H54 (cell line): Measurements from ENCODE around the gene HAGH.

Source experiments
- DNase-seq: peaks from one replicate; pipeline ENCODE4 v3.0.0; 2011; ENCODE audit warnings: low spot score, mixed read lengths; ENCODE audit not compliant: insufficient read length
- FAIRE-seq: peaks from 3 replicates; lab custom pipeline; 2011; peaks lifted over from hg19 to GRCh38; lab: Jason Lieb, UNC
- POLR2A ChIP-seq: IDR thresholded peaks from 2 replicates; pipeline ENCODE4 v1.6.1; 2011; ENCODE audit warnings: low read depth, mild to moderate bottlenecking, low read length

HAGH gene

DNA sequence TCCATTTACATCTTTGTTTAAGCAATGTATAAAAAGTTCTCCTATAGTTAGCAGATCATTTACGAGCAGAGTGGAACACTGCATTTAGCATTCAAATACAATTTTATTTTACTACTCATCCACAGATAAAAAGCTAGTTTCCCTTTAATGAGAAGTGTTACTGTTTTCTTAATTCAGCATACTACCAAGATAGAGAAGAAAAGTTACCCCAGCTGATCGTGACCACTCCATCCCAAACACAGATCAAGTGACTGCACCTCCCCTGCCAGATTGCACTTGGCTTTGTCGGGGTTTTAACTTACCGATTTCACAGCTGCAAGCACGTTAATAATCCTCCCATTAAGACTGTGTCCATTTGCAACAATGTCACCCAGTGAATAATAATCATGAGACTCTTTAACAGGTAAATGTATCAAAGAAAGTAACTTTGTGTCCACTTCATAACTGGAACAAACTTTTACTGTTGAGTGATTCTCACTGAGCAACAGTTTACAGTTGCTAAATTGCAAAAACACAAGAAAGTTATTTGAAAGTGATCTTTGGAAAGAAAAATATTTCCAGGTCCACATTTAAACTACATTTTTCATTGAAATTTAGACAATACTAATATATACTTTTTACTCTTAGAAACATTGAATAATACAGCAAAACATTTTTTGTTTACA is 30.9 kb upstream of the HAGH start:
- FAIRE-seq (no peak), DNase-seq (no peak)
- TF ChIP-seq POLR2A: no peak

DNA sequence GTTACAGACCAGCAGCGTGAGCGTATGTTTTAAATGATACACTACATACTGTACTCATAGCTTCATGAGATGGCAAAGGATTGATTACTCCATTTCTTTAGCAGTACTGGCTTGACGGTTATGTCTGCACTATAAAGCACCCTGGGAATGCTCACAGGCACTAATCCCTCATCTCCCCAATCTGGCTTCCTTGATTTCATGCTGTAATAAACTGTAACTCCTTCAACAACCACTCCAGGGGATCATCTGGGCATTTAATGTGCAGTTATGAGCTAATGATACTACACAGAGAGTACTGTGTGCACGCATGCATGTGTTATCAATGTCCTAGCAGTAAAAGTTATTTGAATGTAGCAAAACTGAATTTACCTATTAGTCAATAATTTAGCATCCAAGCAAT is 25.2 kb upstream of the HAGH start:
- FAIRE-seq (no peak), DNase-seq (no peak)
- TF ChIP-seq POLR2A: no peak

DNA sequence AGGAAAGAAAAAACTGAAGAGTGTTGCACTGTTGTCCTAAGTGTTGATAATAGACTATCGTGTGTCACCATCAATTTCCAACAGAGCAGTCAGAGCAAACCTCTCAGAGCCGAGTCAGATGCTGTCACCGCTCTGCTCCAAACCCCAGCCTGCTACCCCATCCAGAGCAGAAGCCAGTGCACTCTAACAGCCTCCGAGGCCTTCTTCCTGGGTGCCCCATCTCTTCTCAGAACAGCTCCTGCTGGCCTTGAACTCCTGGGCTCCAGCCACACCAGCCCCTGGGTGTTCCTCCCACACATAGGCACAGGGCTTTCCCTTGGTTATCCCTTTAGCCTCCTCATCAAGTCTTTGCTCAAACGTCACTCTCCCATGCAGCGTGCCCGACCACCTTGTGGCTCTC is 24.4 kb upstream of the HAGH start:
- FAIRE-seq (no peak), DNase-seq (no peak)
- TF ChIP-seq POLR2A: no peak

DNA sequence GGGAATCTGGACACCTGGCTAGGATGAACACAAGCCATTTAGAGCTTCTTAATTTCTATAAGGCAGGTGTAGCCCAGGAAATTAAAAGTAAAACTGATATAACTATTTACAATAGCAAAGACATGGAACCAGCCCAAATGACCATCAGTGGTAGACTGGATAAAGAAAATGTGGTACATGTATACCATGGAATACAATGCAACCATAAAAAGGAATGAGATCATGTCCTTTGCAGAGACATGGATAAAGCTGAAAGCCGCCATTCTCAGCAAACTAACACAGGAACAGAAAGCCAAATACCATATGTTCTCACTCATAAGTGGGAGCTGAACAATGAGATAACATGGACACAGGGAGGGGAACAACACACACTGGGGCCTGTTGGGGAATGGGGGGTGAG is 19.8 kb upstream of the HAGH start:
- DNase-seq: no peak
- no peak for TF ChIP-seq POLR2A
- FAIRE-seq: no peak

DNA sequence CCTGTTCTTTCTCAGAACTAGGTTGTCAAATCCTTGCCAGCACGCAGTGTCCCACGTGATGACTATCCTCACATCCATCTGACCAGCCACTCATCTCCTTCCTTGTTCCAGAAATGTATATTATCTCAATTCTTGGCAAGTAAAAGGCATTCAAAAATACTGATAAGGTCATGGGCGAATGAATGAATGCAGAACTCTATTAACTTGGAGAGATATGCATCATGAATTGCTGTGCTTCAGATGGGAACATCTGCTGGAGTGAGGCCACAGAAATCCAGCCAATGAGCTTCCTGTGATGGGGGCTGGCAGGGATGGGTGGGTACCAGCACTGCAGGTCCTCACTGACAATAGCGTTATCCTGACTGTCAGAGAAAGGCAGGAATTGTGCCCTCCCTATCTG is 19.4 kb upstream of the HAGH start:
- no peak for DNase-seq
- no peak for FAIRE-seq
- TF ChIP-seq POLR2A: no peak

DNA sequence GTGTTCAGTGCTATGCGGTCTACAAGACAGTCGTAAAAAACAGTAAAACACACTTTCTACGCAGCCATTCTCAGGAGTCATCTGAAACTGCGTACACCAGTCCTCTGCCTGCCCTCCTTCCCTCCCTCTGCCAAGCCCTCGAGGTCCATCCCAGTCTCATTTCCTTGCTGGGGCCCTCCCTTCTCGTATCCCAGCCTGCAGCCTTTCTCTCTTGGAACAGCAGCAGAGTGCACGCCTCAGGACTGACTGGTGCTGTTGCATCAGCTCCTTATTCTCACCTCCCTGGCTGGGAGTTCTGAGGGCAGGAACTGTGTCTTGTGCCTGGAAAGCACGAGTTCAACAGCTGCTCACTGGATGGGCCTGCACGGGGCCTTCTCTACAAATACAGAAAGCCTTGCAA is 12.9 kb upstream of the HAGH start:
- no peak for TF ChIP-seq POLR2A
- FAIRE-seq (no peak), DNase-seq (no peak)

DNA sequence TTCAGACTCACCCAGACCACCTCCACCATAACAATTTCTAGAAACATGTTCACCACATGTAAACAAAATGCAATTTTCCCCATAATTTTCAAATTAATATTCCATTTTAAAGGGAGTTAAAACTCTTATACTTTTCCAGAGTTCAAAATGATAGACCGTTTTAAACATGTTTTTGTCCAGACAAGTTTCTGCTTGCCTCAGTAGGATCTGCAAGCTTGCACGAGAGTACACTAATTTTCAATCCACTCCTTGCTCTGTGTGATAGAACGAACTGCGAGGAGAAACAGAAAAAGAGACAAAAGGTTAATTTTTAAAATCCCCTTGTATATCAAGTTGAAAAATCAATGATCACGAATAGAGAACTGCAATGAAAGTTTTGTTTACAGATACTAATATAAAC is 7.5 kb upstream of the HAGH start:
- TF ChIP-seq POLR2A: no peak
- DNase-seq (no peak), FAIRE-seq (no peak)

DNA sequence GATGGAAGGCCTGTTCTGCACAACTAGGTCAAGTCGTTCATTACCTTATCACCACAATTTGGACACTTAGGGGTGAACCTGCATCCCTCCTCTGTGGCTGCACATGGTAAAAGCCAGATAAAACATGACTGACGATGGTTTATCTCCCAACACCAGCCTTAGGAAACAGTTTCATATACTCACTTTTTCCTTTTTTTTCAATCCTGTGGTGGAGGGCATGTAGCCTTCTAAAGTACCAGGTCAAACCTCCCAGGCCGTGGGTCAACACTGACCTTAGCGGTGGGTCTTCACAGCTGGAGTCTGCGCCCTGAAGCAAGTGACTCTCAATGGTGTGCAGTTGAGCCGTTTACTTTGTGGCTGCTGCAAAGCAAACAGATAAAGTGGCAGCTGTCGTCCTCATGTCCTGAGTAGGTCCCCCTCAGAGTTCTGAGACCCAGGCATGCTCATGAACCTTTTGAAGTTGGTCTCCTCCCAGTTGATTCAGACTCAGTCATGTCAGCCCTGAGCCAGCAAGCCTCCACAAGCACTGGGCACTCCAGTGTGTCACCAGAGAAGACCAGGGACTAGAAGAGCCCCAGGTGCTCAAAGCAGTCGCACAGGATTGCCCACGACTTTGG is 6.3 kb upstream of the HAGH start:
- FAIRE-seq: no peak
- DNase-seq: no peak
- TF ChIP-seq POLR2A: no peak

DNA sequence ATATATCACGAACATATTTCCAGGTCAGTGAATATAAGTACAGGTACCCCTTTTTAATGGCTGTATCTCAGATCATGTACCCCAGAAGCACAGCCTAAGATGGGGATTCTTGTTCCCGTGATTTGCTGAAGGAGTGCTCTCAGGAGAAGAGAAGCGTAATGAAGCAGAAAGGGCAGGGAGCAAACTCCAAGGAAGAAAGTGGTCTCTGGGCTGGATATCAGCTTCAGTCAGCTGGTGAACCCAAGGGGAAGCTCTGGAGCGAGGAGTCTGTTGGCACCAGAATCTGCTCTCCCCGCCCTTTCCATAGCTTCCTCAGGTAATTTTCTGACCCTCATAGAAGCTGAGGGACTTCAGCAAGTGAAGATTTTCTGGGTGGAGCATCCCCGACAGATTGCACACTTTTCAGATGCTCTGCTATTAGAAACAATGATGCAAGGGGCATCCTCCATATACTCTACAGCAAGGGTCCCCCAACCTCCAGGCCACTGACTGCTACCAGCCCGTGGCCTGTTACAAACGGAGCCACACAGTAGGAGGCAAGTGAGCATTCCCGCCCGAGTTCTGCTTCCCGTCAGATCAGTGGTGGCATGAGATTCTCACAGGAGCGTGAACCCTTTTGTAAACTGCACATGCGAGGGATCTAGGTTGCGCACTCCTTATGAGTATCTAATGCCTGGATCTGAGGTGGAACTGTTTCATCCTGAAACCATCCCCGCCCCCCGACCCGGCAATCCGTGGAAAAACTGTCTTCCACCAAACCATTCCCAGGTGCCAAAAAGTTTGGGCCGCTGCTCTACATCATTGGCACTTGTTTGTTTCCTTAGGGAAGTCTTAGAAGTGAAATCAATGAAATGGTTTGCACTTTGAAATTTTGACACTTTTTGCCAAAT is 4.8 kb upstream of the HAGH start:
- DNase-seq (no peak), FAIRE-seq (no peak)
- no peak for TF ChIP-seq POLR2A

DNA sequence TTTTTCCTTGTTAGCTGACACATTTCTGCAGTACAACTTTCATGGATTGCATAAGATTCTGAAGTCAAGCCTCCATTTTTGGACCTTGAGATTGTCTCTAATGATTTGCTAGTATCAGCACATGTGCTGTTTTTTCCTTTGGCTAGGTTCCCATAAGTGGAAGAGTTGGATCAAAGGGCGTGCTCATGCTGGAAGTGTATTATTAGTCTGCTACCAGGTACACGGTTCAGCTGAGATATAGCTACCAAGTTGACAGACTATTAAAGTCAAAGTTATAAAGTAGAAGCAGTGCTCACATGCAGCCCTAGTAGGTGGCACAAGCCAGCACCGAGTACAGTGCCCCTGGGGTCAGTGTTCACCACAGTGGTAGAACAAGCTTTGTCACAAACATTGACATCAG is 3.6 kb upstream of the HAGH start:
- TF ChIP-seq POLR2A: no peak
- DNase-seq (no peak), FAIRE-seq (no peak)

DNA sequence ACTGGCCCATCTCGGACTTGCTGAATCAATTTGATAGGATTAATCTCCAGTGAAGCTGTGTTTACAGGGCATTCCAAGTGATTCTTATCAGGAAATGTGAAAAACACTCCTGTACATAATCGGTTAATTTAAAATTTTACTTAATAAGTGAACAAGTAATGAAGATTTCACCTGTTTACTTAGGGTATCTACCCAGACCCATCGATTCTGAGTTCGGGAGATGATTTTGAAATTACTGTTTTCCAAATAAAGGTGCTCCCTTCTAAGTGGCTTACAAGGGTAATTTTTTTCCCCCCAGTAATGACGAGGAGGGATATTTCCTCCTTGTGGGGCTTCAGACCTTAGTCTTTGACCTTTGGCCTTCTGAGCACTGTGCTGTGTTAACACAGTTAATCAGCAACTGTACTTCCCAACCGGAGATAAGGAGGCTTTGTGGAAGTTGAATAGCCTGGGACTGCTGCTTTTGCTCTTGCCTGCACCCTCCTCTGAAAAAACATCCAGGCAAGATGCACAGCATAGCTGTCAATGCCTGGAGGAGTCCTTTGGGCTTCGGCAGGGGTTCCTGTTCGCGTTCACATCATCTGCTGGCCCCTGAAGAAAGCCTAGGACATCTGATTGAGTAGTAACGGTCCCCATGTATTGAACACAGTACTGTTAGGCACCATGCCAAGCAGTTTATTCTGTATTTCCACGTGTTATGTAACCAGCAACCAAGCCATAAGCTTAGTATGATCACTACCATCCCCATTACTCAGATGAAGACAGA is 2.2 kb upstream of the HAGH start:
- TF ChIP-seq POLR2A: no peak
- FAIRE-seq: no peak
- no peak for DNase-seq

DNA sequence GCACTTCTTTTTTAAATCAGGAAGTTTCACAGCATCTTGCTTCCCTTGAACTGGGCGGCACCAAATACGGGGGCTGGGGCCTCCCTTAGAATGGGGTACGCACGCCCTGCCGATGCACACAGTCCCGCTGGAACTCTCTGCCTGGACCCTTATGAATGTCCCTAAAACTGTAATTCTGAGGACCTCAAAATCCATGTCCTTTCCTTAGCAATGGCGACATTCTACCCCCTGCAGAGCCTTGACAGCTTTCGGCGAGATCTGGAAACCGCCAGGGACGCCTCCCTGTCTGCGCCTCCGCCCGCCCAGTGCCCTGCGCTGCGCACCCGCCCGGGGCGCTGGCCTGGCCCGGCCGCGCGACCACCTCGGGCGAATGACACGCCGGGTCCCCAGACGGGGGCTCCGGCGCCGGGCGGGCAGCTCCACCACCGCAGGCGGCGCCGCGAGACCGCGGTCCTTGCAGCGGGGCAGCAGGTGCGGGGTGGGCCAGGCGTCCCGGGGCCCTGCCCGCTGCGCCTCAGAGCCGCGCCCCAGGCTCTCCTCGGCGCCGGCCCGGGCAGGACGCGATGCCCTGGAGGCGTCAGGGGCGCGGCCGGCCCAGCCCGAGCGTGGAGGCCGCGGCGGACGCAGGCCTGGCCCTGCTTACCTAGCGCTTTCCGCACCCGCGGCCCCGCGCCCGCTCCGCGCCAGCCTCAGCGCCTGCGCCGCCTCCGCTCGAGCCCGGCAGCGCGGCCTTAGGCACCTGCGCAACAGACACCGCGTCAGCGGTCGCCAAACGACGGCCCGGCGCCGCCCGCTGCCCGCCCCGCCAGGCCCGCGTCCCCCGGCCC is 548 bp downstream of the HAGH start:
- no peak for TF ChIP-seq POLR2A
- DNase-seq (peak; percentile 78), FAIRE-seq (no peak)

DNA sequence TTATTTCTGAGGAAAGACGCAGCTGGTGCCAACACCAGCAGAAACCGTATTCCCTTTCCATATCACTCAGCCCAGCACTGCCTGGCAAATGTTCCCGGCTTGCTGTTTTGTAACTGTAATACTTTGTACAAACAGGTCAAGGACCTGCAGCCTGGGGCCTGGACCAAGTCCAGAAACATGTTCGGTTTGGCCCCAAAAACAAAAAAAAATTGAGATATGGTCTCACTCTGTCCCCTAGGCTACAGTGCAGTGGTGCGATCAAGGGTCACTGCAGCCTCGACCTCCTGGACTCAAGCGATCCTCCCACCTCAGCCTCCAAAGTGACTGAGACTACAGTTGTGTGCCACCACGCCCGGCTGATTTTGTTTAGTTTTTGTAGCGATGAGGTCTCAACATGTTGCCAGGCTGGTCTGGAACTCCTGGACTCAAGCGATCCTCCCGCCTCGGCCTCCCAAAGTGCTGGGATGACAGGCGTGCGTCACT is 1.2 kb downstream of the HAGH start:
- DNase-seq (no peak), FAIRE-seq (no peak)
- TF ChIP-seq POLR2A: no peak

DNA sequence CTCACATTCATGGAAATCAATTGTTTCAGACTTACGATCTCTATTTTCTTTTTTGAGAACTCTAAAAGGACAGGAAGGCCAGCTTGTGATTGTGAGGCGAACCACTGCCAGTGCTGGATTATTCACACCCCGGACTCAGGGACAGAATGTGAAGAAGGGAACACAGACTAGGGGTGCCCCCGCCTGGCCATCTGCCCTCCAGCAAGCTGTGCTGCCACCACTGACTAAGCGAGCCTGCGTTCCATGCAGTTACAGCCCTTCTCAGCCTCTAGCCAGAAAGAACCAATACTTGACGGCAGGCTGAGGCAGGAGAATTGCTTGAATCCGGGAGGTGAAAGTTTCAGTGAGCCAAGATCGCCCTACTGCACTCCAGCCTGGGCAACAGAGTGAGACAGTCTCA is 2.8 kb downstream of the HAGH start:
- no peak for FAIRE-seq
- DNase-seq: peak; percentile 42
- TF ChIP-seq POLR2A: no peak
